ENCODE results near the gene PRR18. TPM values are rescaled to one million over a fixed set of nuclear protein-coding genes. Genes with fewer than 3 reads are reported as not detected.

Gene PRR18
- total and polyA plus RNA-seq, 4 donors = 0.29 to 2.8 (median 1.1) TPM

GRCh38 chr6:166306378-166307081, 1.7 kb downstream of the PRR18 start (continued):
- TF ChIP-seq, protein P1, sequence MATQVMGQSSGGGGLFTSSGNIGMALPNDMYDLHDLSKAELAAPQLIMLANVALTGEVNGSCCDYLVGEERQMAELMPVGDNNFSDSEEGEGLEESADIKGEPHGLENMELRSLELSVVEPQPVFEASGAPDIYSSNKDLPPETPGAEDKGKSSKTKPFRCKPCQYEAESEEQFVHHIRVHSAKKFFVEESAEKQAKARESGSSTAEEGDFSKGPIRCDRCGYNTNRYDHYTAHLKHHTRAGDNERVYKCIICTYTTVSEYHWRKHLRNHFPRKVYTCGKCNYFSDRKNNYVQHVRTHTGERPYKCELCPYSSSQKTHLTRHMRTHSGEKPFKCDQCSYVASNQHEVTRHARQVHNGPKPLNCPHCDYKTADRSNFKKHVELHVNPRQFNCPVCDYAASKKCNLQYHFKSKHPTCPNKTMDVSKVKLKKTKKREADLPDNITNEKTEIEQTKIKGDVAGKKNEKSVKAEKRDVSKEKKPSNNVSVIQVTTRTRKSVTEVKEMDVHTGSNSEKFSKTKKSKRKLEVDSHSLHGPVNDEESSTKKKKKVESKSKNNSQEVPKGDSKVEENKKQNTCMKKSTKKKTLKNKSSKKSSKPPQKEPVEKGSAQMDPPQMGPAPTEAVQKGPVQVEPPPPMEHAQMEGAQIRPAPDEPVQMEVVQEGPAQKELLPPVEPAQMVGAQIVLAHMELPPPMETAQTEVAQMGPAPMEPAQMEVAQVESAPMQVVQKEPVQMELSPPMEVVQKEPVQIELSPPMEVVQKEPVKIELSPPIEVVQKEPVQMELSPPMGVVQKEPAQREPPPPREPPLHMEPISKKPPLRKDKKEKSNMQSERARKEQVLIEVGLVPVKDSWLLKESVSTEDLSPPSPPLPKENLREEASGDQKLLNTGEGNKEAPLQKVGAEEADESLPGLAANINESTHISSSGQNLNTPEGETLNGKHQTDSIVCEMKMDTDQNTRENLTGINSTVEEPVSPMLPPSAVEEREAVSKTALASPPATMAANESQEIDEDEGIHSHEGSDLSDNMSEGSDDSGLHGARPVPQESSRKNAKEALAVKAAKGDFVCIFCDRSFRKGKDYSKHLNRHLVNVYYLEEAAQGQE (IDR thresholded peaks at IDR 0.05) = no peak
- no peak for TF ChIP-seq HNF4G (IDR thresholded peaks at IDR 0.05)

GRCh38 chr6:166305562-166306117, 2.6 kb downstream of the PRR18 start:
- Histone ChIP-seq H3K4me3 (ENCODE audit: low read depth in 1 of 3, low read length in 3 of 3) (no peak overlapping the region), H3K36me3 (ENCODE audit: control insufficient read depth in 4 of 4, insufficient read depth in 3 of 4, low read depth in 1 of 4, low read length in 3 of 4) (no peaks in the 10 kb centered on the region), H3K4me1 (ENCODE audit: control insufficient read depth in 4 of 4, insufficient read depth in 4 of 4, low read length in 3 of 4) (peaks cover 16 to 54% (median 38%) of the 10 kb centered on the region in 4 donors), H3K27me3 (ENCODE audit: control insufficient read depth in 4 of 4, insufficient read depth in 4 of 4, low read length in 3 of 4) (no peaks in the 10 kb centered on the region), H3K9me3 (ENCODE audit: control insufficient read depth in 4 of 4, low read length in 3 of 4) (no peaks in the 10 kb centered on the region), H3K27ac (ENCODE audit: low read depth in 1 of 2, low read length in 2 of 2) (no peak overlapping the region), H3K9ac (ENCODE audit: low read depth in 1 of 2, low read length in 2 of 2) (no peak overlapping the region)
- no peak for DNase-seq (ENCODE audit: low spot score)
- WGBS = 54% methylated on average over 10 of the region's 10 CpGs
- TF ChIP-seq ZBTB33 (IDR thresholded peaks at IDR 0.05) (no peak), JUND (IDR thresholded peaks at IDR 0.05) (no peak), HNF4A (conservative IDR thresholded peaks at IDR 0.05) (no peak), GABPA (IDR thresholded peaks at IDR 0.05 in 1 of 2, conservative IDR thresholded peaks at IDR 0.05 in 1 of 2) (no peak), FOXA2 (IDR thresholded peaks at IDR 0.05) (no peak), TAF1 (conservative IDR thresholded peaks at IDR 0.05) (no peak), HNF4G (IDR thresholded peaks at IDR 0.05) (no peak), RAD21 (IDR thresholded peaks at IDR 0.05) (no peak)
- TF ChIP-seq, protein P2, sequence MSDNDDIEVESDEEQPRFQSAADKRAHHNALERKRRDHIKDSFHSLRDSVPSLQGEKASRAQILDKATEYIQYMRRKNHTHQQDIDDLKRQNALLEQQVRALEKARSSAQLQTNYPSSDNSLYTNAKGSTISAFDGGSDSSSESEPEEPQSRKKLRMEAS (IDR thresholded peaks at IDR 0.05) = no peak

- 83% methylated on average over 3 of the region's 3 CpGs for WGBS
- Histone ChIP-seq H3K36me3 (ENCODE audit: control insufficient read depth in 4 of 4, insufficient read depth in 3 of 4, low read depth in 1 of 4, low read length in 3 of 4) (no peaks in the 10 kb centered on the region), H3K4me1 (ENCODE audit: control insufficient read depth in 4 of 4, insufficient read depth in 4 of 4, low read length in 3 of 4) (peaks cover 16 to 54% (median 42%) of the 10 kb centered on the region in 4 donors), H3K9ac (ENCODE audit: low read depth in 1 of 2, low read length in 2 of 2) (no peak overlapping the region), H3K27ac (ENCODE audit: low read depth in 1 of 2, low read length in 2 of 2) (no peak overlapping the region), H3K9me3 (ENCODE audit: control insufficient read depth in 4 of 4, low read length in 3 of 4) (no peaks in the 10 kb centered on the region), H3K27me3 (ENCODE audit: control insufficient read depth in 4 of 4, insufficient read depth in 4 of 4, low read length in 3 of 4) (no peaks in the 10 kb centered on the region), H3K4me3 (ENCODE audit: low read depth in 1 of 3, low read length in 3 of 3) (no peak overlapping the region)
- no peak for DNase-seq (ENCODE audit: low spot score)
- TF ChIP-seq RXRA (IDR thresholded peaks at IDR 0.05) = no peak
- no peak for TF ChIP-seq GABPA (IDR thresholded peaks at IDR 0.05 in 1 of 2, conservative IDR thresholded peaks at IDR 0.05 in 1 of 2)
- no peak for TF ChIP-seq CTCF (IDR thresholded peaks at IDR 0.05; ENCODE audit: low read depth, low read length, missing input control)
- no peak for TF ChIP-seq TAF1 (conservative IDR thresholded peaks at IDR 0.05)
- no peak for TF ChIP-seq SP1 (IDR thresholded peaks at IDR 0.05)
- TF ChIP-seq YY1 (IDR thresholded peaks at IDR 0.05) = no peak
- no peak for TF ChIP-seq EGR1 (IDR thresholded peaks at IDR 0.05; ENCODE audit: low read depth in 2 of 2)
- TF ChIP-seq, protein P1 (IDR thresholded peaks at IDR 0.05) = no peak
- no peak for TF ChIP-seq FOXA2 (IDR thresholded peaks at IDR 0.05)
- no peak for TF ChIP-seq HNF4G (IDR thresholded peaks at IDR 0.05)
These were observed 4.1 kb downstream of the PRR18 start for GRCh38 chr6:166304106-166304505.
